HEK293 (cell line): ENCODE results near the gene CDX4.

ENCODE experiments used
- CTCF ChIA-PET: fragments of 350-600 bp; formaldehyde crosslinking; extraction: SDS; loops from one replicate; lab custom pipeline; 2021; ENCODE audit warnings: antibody characterized with exemption; lab: Yijun Ruan, JAX
- POLR2A ChIA-PET: fragments of 300-600 bp; formaldehyde crosslinking; extraction: SDS; loops from one replicate; lab custom pipeline; 2020; ENCODE audit warnings: antibody characterized with exemption, inconsistent platforms; lab: Yijun Ruan, JAX
- H3K27ac ChIP-seq: fragments of 200-500 bp; sonication (Bioruptor generic); 2 replicates; pipeline ENCODE4 v1.5.1; 2014; ENCODE audit warnings: low read depth, low read length, control low read depth, inconsistent platforms; ENCODE audit errors: extremely low read depth
- H3K36me3 ChIP-seq, 2 experiments: fragments of 200-500 bp in 1 of 2; sonication (Bioruptor generic) in 1 of 2; 1 replicate in 1 of 2; 2 replicates in 1 of 2; pipeline ENCODE4 v1.5.1; 2014 to 2017; ENCODE audit warnings: inconsistent platforms in 2 of 2, low read length in 2 of 2; ENCODE audit not compliant: control insufficient read depth in 2 of 2, insufficient read depth in 1 of 2
- H3K4me1 ChIP-seq: fragments of 200-500 bp; sonication (Bioruptor generic); 2 replicates; pipeline ENCODE4 v1.5.1; 2014; ENCODE audit warnings: mild to moderate bottlenecking, low read length, inconsistent platforms; ENCODE audit not compliant: control insufficient read depth, insufficient read depth
- H3K4me3 ChIP-seq: 2 replicates; pipeline ENCODE4 v1.5.1; 2011; ENCODE audit warnings: low read depth, mild to moderate bottlenecking, control low read depth, low read length, moderate library complexity
- H3K9me3 ChIP-seq: fragments of 200-500 bp; sonication (Bioruptor generic); 2 replicates; pipeline ENCODE4 v1.5.1; 2014; ENCODE audit warnings: low read depth, low read length, inconsistent platforms; ENCODE audit not compliant: control insufficient read depth, insufficient read depth
- GLI4 ChIP-seq: fragments of 450-650 bp; formaldehyde crosslinking; IDR thresholded peaks from 2 replicates; pipeline ENCODE4 v1.5.1; 2016; ENCODE audit warnings: missing biosample characterization, missing genetic modification characterization
- KLF1 ChIP-seq: fragments of 450-650 bp; formaldehyde crosslinking; IDR thresholded peaks from 2 replicates; pipeline ENCODE4 v1.5.1; 2016; ENCODE audit warnings: missing biosample characterization, missing genetic modification characterization
- KLF10 ChIP-seq: fragments of 450-650 bp; IDR thresholded peaks from 2 replicates; pipeline ENCODE4 v1.5.1; 2018; ENCODE audit warnings: missing biosample characterization, mild to moderate bottlenecking, missing genetic modification characterization
- MYNN ChIP-seq: fragments of 450-650 bp; formaldehyde crosslinking; IDR thresholded peaks from 2 replicates; pipeline ENCODE4 v1.5.1; 2016; ENCODE audit warnings: missing biosample characterization, missing genetic modification characterization, borderline replicate concordance
- TCF7L2 ChIP-seq: IDR thresholded peaks from 2 replicates; pipeline ENCODE4 v1.6.1; 2011; ENCODE audit warnings: low read depth, mild to moderate bottlenecking, inconsistent platforms, low read length, moderate library complexity, borderline replicate concordance
- ZBTB20 ChIP-seq: fragments of 450-650 bp; formaldehyde crosslinking; IDR thresholded peaks from 2 replicates; pipeline ENCODE4 v1.5.1; 2016; ENCODE audit warnings: missing biosample characterization, missing genetic modification characterization
- ZNF114 ChIP-seq: fragments of 450-650 bp; formaldehyde crosslinking; IDR thresholded peaks from 2 replicates; pipeline ENCODE4 v1.5.0; 2017; ENCODE audit warnings: missing biosample characterization, missing genetic modification characterization
- ZNF211 ChIP-seq: fragments of 450-650 bp; formaldehyde crosslinking; IDR thresholded peaks from 2 replicates; pipeline ENCODE4 v1.5.1; 2016; ENCODE audit warnings: low read depth, missing biosample characterization, missing genetic modification characterization
- ZNF23 ChIP-seq: fragments of 450-650 bp; formaldehyde crosslinking; IDR thresholded peaks from 2 replicates; pipeline ENCODE4 v1.5.1; 2016; ENCODE audit warnings: missing biosample characterization, missing genetic modification characterization, borderline replicate concordance
- ZNF423 ChIP-seq: fragments of 450-650 bp; formaldehyde crosslinking; IDR thresholded peaks from 2 replicates; pipeline ENCODE4 v1.5.1; 2016; ENCODE audit warnings: missing biosample characterization, missing genetic modification characterization
- ZNF549 ChIP-seq: fragments of 450-650 bp; IDR thresholded peaks from 2 replicates; pipeline ENCODE4 v1.5.1; 2018; ENCODE audit warnings: missing biosample characterization, missing genetic modification characterization, mild to moderate bottlenecking, inconsistent platforms, moderate library complexity
- ZNF571 ChIP-seq: fragments of 450-650 bp; formaldehyde crosslinking; IDR thresholded peaks from 2 replicates; pipeline ENCODE4 v1.5.0; 2017; ENCODE audit warnings: missing biosample characterization, missing genetic modification characterization
- ZNF610 ChIP-seq: fragments of 450-650 bp; formaldehyde crosslinking; IDR thresholded peaks from 2 replicates; pipeline ENCODE4 v1.5.1; 2016; ENCODE audit warnings: missing biosample characterization, missing genetic modification characterization, borderline replicate concordance
- ZNF785 ChIP-seq: fragments of 450-650 bp; formaldehyde crosslinking; IDR thresholded peaks from 2 replicates; pipeline ENCODE4 v1.5.1; 2016; ENCODE audit warnings: missing biosample characterization, missing genetic modification characterization
- TF ChIP-seq, protein P1 (sequence below): fragments of 450-650 bp; formaldehyde crosslinking; IDR thresholded peaks from 2 replicates; pipeline ENCODE4 v1.5.1; 2017; ENCODE audit warnings: missing biosample characterization, missing genetic modification characterization
- TF ChIP-seq, protein P2 (sequence below): fragments of 450-650 bp; formaldehyde crosslinking; IDR thresholded peaks from 2 replicates; pipeline ENCODE4 v1.5.1; 2016; ENCODE audit warnings: missing biosample characterization, missing genetic modification characterization
- TF ChIP-seq, protein P3 (sequence below): fragments of 450-650 bp; formaldehyde crosslinking; IDR thresholded peaks from 2 replicates; pipeline ENCODE4 v1.5.1; 2016; ENCODE audit warnings: missing biosample characterization, missing genetic modification characterization
- TF ChIP-seq, protein P4 (sequence below): fragments of 450-650 bp; formaldehyde crosslinking; IDR thresholded peaks from 2 replicates; pipeline ENCODE4 v1.5.1; 2016; ENCODE audit warnings: missing biosample characterization, missing genetic modification characterization

The CDX4 gene, protein sequence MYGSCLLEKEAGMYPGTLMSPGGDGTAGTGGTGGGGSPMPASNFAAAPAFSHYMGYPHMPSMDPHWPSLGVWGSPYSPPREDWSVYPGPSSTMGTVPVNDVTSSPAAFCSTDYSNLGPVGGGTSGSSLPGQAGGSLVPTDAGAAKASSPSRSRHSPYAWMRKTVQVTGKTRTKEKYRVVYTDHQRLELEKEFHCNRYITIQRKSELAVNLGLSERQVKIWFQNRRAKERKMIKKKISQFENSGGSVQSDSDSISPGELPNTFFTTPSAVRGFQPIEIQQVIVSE

DNA sequence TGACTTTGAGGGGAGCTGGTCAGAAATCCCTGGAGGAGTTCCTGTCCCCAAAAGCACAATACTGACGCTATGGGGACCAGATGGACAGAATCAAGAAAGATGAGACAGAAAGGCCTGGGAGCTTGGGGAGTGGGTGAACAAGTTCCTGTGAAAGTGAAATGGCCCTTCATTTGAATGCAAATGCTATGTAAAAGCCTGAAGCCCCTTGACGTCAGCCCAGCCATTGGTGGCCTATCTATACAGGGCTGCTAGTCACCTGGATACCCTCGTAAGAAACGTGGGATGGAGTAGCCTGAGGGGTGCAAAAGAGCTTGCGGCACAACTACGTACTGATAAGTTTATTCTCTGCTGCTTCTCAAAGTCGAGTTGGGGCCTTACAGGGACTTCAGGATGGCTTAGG, at the start of gene CDX4:
CDX4 (plus strand) TSS at position 223 of the 400 bp plus-strand sequence. CDS start 201 bp downstream, outside the sequence.
- no peaks in the 10 kb centered on the region for H3K4me1 ChIP-seq
- TF ChIP-seq, protein P1, sequence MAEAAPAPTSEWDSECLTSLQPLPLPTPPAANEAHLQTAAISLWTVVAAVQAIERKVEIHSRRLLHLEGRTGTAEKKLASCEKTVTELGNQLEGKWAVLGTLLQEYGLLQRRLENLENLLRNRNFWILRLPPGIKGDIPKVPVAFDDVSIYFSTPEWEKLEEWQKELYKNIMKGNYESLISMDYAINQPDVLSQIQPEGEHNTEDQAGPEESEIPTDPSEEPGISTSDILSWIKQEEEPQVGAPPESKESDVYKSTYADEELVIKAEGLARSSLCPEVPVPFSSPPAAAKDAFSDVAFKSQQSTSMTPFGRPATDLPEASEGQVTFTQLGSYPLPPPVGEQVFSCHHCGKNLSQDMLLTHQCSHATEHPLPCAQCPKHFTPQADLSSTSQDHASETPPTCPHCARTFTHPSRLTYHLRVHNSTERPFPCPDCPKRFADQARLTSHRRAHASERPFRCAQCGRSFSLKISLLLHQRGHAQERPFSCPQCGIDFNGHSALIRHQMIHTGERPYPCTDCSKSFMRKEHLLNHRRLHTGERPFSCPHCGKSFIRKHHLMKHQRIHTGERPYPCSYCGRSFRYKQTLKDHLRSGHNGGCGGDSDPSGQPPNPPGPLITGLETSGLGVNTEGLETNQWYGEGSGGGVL (tag by site-specific recombination) = no peak
- TF ChIP-seq MYNN = no peak
- no peak for TF ChIP-seq ZNF114 (tag by site-specific recombination)
- no peak for TF ChIP-seq ZNF571 (tag by site-specific recombination)
- TF ChIP-seq ZNF23 (tag by site-specific recombination) = no peak
- TF ChIP-seq ZNF610 (tag by site-specific recombination) = no peak
- TF ChIP-seq, protein P2, sequence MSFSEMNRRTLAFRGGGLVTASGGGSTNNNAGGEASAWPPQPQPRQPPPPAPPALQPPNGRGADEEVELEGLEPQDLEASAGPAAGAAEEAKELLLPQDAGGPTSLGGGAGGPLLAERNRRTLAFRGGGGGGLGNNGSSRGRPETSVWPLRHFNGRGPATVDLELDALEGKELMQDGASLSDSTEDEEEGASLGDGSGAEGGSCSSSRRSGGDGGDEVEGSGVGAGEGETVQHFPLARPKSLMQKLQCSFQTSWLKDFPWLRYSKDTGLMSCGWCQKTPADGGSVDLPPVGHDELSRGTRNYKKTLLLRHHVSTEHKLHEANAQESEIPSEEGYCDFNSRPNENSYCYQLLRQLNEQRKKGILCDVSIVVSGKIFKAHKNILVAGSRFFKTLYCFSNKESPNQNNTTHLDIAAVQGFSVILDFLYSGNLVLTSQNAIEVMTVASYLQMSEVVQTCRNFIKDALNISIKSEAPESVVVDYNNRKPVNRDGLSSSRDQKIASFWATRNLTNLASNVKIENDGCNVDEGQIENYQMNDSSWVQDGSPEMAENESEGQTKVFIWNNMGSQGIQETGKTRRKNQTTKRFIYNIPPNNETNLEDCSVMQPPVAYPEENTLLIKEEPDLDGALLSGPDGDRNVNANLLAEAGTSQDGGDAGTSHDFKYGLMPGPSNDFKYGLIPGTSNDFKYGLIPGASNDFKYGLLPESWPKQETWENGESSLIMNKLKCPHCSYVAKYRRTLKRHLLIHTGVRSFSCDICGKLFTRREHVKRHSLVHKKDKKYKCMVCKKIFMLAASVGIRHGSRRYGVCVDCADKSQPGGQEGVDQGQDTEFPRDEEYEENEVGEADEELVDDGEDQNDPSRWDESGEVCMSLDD (tag by site-specific recombination) = no peak
- no peak for TF ChIP-seq ZBTB20
- no peak for TF ChIP-seq ZNF785 (tag by site-specific recombination)
- no peak for TF ChIP-seq TCF7L2
- no peak within 1 kb of the TSS for H3K4me3 ChIP-seq
- CTCF ChIA-PET = no interaction called here
- no peak within 1 kb of the TSS for H3K27ac ChIP-seq
- H3K36me3 ChIP-seq = no peaks in the 10 kb centered on the region
- H3K9me3 ChIP-seq = peaks cover 5% of the 10 kb centered on the region
- POLR2A ChIA-PET = no interaction called here

DNA sequence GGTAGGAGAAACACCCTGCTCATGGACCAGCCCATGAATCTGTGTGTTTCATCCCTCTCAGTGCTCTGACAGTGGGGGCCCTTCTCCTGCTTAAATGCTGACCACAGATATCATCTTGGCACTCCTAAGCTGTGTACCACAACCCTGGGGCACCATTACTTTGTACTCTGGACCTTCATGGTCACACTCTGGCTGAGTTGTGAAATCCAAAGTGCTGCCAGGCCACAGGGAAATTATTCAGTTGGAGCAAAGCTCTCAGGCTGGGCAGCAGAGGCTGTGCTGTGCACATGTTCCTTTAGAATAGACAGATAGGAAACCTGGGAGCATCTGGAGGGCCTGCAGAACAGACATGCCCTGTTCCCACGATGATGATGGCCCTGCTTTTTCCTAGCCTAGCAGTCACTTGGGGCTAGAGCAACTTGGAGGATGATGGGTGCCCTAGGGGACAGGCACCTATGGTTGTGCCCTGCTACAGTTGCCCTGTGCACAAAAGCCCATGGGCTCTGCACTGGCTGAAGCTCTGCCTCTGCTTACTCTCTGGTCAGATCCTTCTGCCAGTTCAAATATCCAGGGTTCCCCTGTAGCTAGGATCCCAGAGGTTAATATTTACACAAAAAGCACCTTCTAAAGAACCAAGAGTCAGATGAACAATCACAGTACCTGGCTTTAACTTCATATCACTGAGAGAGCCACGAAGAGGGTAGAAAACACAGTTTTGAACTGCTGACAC, 48.5 kb upstream of the CDX4 start:
- Histone ChIP-seq H3K9me3 (no peaks in the 10 kb centered on the region), H3K4me3 (no peak overlapping the region), H3K4me1 (no peaks in the 10 kb centered on the region; the same call in 1 of the 2 replicates)
- POLR2A ChIA-PET = no interaction called here
- TF ChIP-seq, protein P3, sequence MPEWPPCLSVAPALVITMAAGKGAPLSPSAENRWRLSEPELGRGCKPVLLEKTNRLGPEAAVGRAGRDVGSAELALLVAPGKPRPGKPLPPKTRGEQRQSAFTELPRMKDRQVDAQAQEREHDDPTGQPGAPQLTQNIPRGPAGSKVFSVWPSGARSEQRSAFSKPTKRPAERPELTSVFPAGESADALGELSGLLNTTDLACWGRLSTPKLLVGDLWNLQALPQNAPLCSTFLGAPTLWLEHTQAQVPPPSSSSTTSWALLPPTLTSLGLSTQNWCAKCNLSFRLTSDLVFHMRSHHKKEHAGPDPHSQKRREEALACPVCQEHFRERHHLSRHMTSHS (tag by site-specific recombination) = no peak
- TF ChIP-seq KLF10 (tag by site-specific recombination) (no peak), KLF1 (tag by site-specific recombination) (no peak), MYNN (no peak), GLI4 (tag by site-specific recombination) (no peak), ZNF23 (tag by site-specific recombination) (no peak), ZNF549 (no peak), ZNF211 (tag by site-specific recombination) (no peak), ZNF423 (tag by site-specific recombination) (no peak)
- TF ChIP-seq, protein P1 (tag by site-specific recombination) = no peak
- TF ChIP-seq, protein P4, sequence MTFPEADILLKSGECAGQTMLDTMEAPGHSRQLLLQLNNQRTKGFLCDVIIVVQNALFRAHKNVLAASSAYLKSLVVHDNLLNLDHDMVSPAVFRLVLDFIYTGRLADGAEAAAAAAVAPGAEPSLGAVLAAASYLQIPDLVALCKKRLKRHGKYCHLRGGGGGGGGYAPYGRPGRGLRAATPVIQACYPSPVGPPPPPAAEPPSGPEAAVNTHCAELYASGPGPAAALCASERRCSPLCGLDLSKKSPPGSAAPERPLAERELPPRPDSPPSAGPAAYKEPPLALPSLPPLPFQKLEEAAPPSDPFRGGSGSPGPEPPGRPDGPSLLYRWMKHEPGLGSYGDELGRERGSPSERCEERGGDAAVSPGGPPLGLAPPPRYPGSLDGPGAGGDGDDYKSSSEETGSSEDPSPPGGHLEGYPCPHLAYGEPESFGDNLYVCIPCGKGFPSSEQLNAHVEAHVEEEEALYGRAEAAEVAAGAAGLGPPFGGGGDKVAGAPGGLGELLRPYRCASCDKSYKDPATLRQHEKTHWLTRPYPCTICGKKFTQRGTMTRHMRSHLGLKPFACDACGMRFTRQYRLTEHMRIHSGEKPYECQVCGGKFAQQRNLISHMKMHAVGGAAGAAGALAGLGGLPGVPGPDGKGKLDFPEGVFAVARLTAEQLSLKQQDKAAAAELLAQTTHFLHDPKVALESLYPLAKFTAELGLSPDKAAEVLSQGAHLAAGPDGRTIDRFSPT (tag by site-specific recombination) = no peak
- TF ChIP-seq, all 188 proteins: peak for 0
- no peak overlapping the region for H3K27ac ChIP-seq
- H3K36me3 ChIP-seq = no peaks in the 10 kb centered on the region
- CTCF ChIA-PET = interaction anchor here (0.6 kb wide), 1 partner anchor 10 kb away, joined by 3 read pairs; no protein-coding TSS in a partner anchor
